ENCODE data around the gene ZNF862.

ZNF862 gene

DNA sequence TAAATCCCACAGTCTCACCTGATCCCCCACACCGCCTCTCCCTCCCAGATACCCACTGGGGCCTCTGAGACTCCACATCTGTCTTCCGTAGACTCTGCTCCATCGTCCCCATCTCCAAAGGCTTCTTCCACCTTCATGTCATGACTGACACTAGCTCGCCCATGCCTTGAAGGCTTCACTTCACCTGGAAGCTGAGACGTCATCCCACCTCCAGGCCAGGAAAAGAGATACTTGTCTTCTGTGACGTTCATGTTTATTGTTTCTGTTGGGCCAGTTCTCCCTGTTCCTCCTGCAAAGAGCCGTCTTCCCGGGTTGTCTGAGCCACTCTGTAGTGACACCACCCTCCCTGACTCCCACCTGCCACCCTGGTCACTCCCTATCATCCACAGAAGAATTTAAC lies 3.6 kb upstream of the ZNF862 start (continued):
- TF ChIP-seq, protein P1, sequence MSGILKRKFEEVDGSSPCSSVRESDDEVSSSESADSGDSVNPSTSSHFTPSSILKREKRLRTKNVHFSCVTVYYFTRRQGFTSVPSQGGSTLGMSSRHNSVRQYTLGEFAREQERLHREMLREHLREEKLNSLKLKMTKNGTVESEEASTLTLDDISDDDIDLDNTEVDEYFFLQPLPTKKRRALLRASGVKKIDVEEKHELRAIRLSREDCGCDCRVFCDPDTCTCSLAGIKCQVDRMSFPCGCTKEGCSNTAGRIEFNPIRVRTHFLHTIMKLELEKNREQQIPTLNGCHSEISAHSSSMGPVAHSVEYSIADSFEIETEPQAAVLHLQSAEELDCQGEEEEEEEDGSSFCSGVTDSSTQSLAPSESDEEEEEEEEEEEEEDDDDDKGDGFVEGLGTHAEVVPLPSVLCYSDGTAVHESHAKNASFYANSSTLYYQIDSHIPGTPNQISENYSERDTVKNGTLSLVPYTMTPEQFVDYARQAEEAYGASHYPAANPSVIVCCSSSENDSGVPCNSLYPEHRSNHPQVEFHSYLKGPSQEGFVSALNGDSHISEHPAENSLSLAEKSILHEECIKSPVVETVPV (CRISPR knock-in tag; IDR thresholded peaks at IDR 0.05), result no peak

DNA sequence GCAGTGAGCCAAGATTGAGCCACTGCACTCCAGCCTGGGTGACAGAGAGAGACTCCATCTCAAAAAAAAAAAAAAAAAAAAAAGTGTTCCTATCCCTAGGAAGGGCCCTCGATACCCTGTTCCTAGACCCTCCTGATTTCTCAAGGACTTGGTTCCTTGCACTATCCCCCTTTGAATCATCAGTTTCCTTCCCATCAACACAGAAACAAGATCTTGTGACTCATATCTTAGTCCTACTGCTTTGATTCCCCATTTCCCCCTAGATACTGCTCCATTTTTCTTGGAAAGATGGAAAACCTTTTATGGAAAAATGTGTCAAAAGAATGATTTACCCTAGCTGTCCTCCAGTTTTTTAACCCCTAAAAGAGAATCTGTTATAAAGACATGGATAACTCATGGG lies 1.7 kb upstream of the ZNF862 start:
- ATAC-seq, result no peak
- TF ChIP-seq SNAI2 (CRISPR knock-in tag; IDR thresholded peaks at IDR 0.05), result no peak
- no peak for TF ChIP-seq BACH2 (CRISPR knock-in tag; IDR thresholded peaks at IDR 0.05; ENCODE audit: borderline replicate concordance)
- no peak for TF ChIP-seq RARB (CRISPR knock-in tag; IDR thresholded peaks at IDR 0.05)
- no peak for TF ChIP-seq OSR1 (CRISPR knock-in tag; IDR thresholded peaks at IDR 0.05)
- TF ChIP-seq ESRRG (CRISPR knock-in tag; IDR thresholded peaks at IDR 0.05), result no peak
- TF ChIP-seq ZNF70 (CRISPR knock-in tag; IDR thresholded peaks at IDR 0.05), result no peak
- TF ChIP-seq CSDC2 (CRISPR knock-in tag; IDR thresholded peaks at IDR 0.05), result no peak
- no peak for TF ChIP-seq ZC3H10 (CRISPR knock-in tag; IDR thresholded peaks at IDR 0.05)
- TF ChIP-seq, protein P2, sequence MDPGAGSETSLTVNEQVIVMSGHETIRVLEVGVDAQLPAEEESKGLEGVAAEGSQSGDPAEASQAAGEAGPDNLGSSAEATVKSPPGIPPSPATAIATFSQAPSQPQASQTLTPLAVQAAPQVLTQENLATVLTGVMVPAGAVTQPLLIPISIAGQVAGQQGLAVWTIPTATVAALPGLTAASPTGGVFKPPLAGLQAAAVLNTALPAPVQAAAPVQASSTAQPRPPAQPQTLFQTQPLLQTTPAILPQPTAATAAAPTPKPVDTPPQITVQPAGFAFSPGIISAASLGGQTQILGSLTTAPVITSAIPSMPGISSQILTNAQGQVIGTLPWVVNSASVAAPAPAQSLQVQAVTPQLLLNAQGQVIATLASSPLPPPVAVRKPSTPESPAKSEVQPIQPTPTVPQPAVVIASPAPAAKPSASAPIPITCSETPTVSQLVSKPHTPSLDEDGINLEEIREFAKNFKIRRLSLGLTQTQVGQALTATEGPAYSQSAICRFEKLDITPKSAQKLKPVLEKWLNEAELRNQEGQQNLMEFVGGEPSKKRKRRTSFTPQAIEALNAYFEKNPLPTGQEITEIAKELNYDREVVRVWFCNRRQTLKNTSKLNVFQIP (CRISPR knock-in tag; IDR thresholded peaks at IDR 0.05; ENCODE audit: borderline replicate concordance, low read depth), result no peak
- TF ChIP-seq ZNF565 (CRISPR knock-in tag; conservative IDR thresholded peaks at IDR 0.05; ENCODE audit: low read depth), result no peak
- no peak for TF ChIP-seq ISL1 (CRISPR knock-in tag; IDR thresholded peaks at IDR 0.05)
- TF ChIP-seq, protein P1 (CRISPR knock-in tag; IDR thresholded peaks at IDR 0.05), result no peak
- TF ChIP-seq, protein P3, sequence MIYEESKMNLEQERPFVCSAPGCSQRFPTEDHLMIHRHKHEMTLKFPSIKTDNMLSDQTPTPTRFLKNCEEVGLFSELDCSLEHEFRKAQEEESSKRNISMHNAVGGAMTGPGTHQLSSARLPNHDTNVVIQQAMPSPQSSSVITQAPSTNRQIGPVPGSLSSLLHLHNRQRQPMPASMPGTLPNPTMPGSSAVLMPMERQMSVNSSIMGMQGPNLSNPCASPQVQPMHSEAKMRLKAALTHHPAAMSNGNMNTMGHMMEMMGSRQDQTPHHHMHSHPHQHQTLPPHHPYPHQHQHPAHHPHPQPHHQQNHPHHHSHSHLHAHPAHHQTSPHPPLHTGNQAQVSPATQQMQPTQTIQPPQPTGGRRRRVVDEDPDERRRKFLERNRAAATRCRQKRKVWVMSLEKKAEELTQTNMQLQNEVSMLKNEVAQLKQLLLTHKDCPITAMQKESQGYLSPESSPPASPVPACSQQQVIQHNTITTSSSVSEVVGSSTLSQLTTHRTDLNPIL (CRISPR knock-in tag; IDR thresholded peaks at IDR 0.05; ENCODE audit: low read depth), result no peak
- no peak for TF ChIP-seq ZNF8 (CRISPR knock-in tag; IDR thresholded peaks at IDR 0.05)
- no peak for TF ChIP-seq ARNTL (CRISPR knock-in tag; IDR thresholded peaks at IDR 0.05; ENCODE audit: borderline replicate concordance, low read depth)
- TF ChIP-seq TOX (CRISPR knock-in tag; IDR thresholded peaks at IDR 0.05; ENCODE audit: borderline replicate concordance), result no peak
- TF ChIP-seq PPARA (CRISPR knock-in tag; IDR thresholded peaks at IDR 0.05; ENCODE audit: borderline replicate concordance), result no peak

DNA sequence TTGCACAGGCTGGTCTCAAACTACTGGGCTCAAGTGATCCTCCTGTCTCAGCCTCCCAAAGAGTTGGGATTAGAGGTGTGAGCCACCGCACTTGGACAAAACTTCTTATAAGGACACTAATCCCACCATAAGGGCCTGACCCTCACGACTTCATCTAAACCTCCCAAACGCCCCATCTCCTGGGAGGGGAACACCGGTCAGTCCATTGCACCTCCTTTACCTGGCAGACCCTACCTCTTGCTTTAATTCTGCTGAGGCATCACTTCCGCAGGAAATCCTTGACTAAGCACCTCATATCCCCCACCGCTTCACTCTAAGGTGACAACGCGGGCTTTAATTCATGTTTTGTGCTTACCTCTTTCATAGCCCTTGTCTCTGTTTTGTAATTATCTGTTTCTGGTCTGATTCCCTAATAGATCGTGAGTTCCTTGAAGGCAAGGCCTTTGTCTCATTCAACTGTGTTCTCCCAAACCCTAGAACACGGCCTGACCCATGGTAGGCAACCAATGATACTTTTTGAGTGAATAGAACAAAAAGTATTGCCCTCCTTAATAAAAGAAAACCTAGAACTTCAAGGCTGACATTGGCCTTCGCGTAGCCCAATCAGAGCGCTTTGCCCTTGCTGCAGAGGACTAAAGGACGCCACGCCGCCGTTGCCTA lies 481 bp upstream of the ZNF862 start:
- ATAC-seq, result no peak
- TF ChIP-seq ARNTL (CRISPR knock-in tag; IDR thresholded peaks at IDR 0.05; ENCODE audit: borderline replicate concordance, low read depth) (no peak), PPARA (CRISPR knock-in tag; IDR thresholded peaks at IDR 0.05; ENCODE audit: borderline replicate concordance) (no peak), ZNF8 (CRISPR knock-in tag; IDR thresholded peaks at IDR 0.05) (no peak), OSR1 (CRISPR knock-in tag; IDR thresholded peaks at IDR 0.05) (no peak)

DNA sequence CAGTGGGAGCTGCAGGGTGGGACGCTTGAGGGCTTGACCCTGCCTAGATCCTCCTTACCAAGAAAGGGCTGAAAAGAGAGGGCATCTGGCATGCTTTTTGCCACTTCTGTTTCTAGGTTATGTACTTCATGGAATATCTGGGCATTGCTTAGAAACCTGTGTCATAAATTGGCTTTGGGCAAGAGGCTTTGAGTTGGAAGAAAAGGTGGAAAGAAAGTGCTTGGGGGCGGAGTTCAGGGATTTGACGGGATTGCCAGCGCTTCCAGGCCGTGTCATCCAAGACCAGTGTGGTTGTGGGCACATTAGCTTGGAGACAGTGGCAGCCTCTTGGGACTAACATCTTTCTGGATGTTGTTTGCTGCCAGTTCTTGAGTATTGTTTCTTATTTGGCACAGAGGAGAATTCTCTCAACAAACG lies 825 bp downstream of the ZNF862 start:
- TF ChIP-seq ISL1 (CRISPR knock-in tag; IDR thresholded peaks at IDR 0.05) (no peak), TOX (CRISPR knock-in tag; IDR thresholded peaks at IDR 0.05; ENCODE audit: borderline replicate concordance) (no peak), SNAI2 (CRISPR knock-in tag; IDR thresholded peaks at IDR 0.05) (no peak), GLIS3 (CRISPR knock-in tag; IDR thresholded peaks at IDR 0.05) (no peak), ARNTL (CRISPR knock-in tag; IDR thresholded peaks at IDR 0.05; ENCODE audit: borderline replicate concordance, low read depth) (no peak), ZNF565 (CRISPR knock-in tag; conservative IDR thresholded peaks at IDR 0.05; ENCODE audit: low read depth) (no peak), ESRRG (CRISPR knock-in tag; IDR thresholded peaks at IDR 0.05) (no peak), BACH2 (CRISPR knock-in tag; IDR thresholded peaks at IDR 0.05; ENCODE audit: borderline replicate concordance) (no peak)
- TF ChIP-seq, protein P1 (CRISPR knock-in tag; IDR thresholded peaks at IDR 0.05), result no peak
- TF ChIP-seq, protein P4, sequence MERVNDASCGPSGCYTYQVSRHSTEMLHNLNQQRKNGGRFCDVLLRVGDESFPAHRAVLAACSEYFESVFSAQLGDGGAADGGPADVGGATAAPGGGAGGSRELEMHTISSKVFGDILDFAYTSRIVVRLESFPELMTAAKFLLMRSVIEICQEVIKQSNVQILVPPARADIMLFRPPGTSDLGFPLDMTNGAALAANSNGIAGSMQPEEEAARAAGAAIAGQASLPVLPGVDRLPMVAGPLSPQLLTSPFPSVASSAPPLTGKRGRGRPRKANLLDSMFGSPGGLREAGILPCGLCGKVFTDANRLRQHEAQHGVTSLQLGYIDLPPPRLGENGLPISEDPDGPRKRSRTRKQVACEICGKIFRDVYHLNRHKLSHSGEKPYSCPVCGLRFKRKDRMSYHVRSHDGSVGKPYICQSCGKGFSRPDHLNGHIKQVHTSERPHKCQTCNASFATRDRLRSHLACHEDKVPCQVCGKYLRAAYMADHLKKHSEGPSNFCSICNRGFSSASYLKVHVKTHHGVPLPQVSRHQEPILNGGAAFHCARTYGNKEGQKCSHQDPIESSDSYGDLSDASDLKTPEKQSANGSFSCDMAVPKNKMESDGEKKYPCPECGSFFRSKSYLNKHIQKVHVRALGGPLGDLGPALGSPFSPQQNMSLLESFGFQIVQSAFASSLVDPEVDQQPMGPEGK (CRISPR knock-in tag; IDR thresholded peaks at IDR 0.05; ENCODE audit: borderline replicate concordance), result no peak
- ATAC-seq, result peak; percentile 7

All from SK-N-SH treated with all-trans-retinoic acid at 6 μM for 48 hours (cell line).